NCI-H1436 treated with DMSO at 0.1 percent for 48 hours (cell line): Measurements from ENCODE around the gene MARCHF2.
A peak's percentile ranks its signal among the peaks of the same experiment; 100 is the strongest.
"Not testable (repeated sequence)": the region's sequence is repeated elsewhere in the genome, so short reads cannot be mapped to it uniquely, and the experiment has no call there.

ENCODE experiments used
- DNase-seq: peaks from one replicate; lab custom pipeline; 2025; lab: John Stamatoyannopoulos, UW

The MARCHF2 gene

DNA sequence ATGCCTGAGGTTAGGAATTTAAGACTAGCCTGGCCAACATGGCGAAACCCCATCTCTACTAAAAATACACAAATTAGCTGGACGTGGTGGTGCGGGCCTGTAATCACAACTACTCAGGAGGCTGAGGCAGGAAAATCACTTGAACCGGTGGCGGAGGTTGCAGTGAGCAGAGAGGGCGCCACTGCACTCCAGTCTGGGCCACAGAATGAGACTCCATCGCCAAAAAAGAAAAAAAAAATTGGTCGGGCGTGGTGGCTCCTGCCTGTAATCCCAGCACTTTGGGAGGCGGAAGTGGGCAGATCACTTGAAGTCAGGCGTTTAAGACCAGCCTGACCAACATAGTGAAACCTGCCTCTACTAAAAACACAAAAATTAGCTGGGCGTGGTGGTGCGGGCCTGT, 2.4 kb upstream of the MARCHF2 start:
- DNase-seq: not testable (repeated sequence)

DNA sequence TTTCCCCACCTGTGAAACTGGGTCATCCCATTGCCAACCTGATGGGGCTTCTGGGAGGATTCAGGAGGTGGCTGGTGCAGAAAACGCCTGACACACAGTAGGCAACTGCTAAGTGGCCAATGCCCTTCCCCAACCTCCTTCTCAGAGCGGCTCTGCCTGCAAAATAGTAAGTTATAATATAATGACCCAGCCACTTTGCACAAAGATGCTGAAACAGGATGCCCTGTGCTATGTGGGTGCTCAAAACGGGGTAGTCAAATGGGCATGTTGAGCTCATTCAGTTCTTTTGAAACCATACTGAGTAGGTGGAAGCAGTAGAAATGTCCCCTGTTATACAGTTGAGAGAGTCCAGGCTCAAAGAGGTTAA, 507 bp downstream of the MARCHF2 start:
- DNase-seq: no peak

- no peak for DNase-seq
Measured at GRCh38 chr19:8416796-8417195, 3.7 kb downstream of the MARCHF2 start.

DNA sequence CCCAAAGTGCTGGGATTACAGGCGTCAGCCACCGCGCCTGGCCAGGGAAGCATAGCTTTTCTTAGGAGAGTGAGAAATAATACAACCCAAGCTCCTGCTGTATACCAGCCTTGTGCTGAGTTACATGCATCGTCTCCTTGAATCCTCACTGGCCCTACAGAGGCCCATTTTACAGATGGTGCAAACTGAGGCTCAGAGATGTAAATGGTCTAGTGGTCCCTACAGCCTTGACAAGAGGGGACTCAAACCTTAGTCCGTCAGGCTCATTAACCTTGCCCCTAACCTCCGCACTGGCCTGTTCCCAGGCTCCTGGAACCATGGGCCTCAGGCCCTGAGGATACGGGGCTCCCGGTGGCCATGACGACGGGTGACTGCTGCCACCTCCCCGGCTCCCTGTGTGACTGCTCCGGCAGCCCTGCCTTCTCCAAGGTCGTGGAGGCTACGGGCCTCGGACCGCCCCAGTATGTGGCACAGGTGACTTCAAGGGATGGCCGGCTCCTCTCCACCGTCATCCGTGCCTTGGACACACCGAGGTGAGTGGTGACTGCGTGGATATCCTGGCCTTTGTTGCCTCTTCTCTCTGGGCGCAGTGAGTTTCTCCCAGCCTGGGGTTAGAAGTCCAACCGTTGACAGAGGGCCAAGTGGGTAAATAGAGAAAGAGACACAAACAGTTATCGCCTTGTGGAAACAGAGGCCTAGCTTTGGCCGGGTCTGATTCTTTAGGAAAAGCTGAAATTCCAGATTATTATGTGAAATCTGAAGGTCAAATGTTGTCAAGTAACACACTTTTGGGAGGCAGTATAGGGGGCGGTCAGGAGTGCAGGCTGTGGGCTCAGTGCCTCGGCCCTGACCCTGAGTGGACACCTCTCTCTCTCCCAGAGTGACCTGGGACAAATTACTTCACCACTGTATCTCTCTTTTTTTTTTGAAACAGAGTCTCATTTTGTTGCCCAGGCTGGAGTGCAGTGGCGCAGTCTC, 8.7 kb downstream of the MARCHF2 start:
- no peak for DNase-seq

GRCh38 chr19:8423817-8424223, 10.7 kb downstream of the MARCHF2 start:
- no peak for DNase-seq

GRCh38 chr19:8425331-8425730, 12.2 kb downstream of the MARCHF2 start:
- DNase-seq: not testable (repeated sequence)

GRCh38 chr19:8426283-8426682, 13.2 kb downstream of the MARCHF2 start:
- no peak for DNase-seq

DNA sequence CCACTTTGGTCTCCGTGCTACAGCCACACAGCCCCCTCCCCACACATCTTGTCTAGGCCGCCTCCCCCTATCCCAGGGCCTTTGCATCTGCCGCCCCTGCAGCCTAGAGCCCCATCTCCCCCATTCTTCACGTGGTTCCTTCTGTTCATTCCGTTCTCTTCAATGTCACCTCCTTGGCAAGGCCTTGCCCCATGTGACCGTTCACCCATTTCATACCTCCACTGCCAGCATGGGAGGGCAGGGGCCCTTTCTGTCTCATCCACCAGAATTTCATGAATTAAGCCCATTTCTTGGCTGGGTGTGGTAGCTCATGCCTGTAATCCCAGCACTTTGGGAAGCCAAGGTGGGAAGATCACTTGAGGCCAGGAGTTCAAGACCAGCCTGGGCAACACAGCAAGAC, 15.9 kb downstream of the MARCHF2 start:
- no peak for DNase-seq

DNA sequence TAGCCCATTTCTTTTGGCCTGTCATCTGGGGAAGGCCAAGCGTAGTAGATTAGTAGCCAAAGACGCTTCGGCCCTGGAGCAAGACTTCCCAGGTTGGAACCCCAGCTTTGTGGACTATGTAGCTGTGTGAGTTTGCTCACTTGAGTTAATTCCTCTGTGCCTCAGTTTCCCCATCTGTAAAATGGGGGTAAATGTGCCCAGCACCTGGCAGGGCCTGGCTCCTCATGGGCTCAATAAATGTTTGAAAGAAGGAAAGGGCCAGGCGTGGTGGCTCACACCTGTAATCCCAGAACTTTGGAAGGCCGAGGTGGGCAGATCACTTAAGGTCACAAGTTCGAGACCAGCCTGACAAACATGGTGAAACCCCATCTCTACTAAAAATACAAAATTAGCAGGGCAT, 16.7 kb downstream of the MARCHF2 start:
- no peak for DNase-seq

DNA sequence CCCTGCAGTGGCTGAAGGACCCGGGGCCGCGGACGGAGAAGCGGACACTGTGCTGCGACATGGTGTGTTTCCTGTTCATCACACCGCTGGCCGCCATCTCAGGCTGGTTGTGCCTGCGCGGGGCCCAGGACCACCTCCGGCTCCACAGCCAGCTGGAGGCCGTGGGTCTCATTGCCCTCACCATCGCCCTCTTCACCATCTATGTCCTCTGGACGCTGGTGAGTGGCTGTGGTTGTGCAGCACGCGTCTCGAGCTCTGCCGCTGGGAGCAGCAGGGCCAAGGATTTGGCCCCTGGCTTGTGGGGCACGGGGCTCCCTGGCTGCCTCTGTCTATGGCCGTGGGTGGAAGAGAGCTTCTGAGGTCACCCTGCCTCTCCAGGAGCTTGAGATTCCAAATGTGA, 17.5 kb downstream of the MARCHF2 start:
- DNase-seq: no peak

DNA sequence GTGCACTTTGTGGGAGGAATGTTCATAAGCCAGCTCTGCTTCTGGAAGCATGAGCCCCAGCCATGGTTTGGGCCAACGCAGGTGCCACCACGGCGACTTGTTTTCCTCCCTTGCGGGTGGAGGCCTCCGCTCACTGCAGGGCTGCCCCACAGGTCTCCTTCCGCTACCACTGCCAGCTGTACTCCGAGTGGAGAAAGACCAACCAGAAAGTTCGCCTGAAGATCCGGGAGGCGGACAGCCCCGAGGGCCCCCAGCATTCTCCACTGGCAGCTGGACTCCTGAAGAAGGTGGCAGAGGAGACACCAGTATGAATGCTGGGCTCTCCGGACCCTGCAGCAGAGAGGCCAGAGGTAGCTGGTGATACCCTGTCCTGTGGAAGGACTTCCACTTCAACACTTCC, 25.1 kb downstream of the MARCHF2 start:
- DNase-seq: no peak

DNA sequence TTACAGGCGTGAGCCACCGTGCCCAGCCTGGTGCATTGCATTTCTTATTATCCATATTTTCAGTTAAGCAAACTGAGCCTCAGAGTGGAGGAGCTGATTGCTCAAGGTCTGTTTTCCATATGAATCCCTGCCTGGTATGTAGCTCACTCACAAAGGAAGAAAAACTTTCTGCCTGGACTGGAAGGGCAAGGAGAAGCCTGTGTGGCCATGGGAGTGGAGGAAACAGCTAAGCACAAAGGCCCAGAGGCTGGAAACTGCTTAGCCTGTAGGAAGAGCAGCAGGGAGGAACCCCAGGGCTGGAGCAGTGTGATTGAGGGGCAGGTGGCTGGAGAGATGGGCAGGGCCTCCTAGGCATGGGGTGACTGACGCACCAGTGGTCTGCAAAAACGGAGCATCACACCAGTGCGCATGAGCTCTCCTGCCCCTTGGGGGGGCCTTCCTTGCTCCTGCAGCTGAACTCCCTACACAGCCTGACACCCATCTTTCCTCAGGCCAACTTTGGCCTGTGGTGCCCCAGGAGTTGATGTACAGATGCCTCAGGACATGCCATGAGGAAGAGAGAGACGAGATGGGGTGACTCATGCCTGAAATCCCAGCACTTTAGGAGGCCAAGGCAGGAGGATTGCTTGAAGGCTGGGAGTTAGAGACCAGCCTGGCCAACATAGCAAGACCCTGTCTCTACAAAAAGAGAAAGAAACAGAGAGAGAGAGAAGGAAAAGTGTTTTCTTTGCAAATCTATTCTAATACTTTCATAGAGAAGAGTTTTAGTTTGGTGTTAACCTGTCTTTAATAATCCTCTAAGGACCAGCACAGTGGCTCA, 28.8 kb downstream of the MARCHF2 start:
- no peak for DNase-seq

GRCh38 chr19:8444140-8444676, 31.1 kb downstream of the MARCHF2 start:
- DNase-seq: not testable (repeated sequence)

DNA sequence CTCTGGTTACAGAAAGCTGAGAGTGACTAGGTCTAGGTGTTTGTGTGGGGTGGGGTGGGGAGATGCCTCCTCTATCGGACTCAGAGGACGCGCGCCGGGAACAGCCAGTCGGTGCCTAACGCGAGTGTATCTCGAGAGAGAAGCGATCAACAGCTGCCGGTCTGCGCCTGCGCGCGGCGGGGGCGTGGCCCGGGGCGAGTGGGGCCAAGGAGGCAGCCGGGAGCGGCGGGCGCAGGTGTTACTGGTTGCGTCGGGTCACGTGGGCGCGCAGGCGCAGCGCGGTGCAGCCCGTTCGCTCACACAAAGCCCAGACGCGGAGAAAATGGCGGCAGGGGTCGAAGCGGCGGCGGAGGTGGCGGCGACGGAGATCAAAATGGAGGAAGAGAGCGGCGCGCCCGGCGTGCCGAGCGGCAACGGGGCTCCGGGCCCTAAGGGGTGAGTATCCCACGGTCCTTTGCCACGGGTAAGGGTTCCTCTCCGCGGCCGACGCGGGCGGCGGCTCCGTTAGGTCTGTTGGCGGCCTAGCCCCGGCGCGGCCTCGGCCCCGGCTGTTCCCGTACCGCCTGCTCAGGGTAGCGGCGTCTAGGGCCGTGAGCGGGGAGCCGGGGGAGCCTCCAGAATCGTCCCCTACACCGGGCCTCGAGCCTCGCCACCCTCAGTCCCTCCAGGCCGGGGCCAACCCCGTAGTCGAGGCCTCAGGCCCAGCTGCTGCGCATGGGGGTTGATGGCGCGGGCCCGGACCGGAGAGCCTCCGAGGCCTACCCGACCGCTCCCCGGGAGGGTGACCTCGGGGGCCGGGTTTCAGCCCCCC, 31.8 kb downstream of the MARCHF2 start, which contains the start of gene HNRNPM:
Gene HNRNPM, plus strand, starts transcription at position 299 of the 811 bp plus-strand sequence. Its CDS starts 24 bp downstream, at position 323.
- DNase-seq: peak; percentile 85

GRCh38 chr19:8445488-8446001, 32.4 kb downstream of the MARCHF2 start:
- no peak for DNase-seq

- no peak for DNase-seq
Measured at GRCh38 chr19:8446061-8446709, 33.1 kb downstream of the MARCHF2 start.

GRCh38 chr19:8449830-8450229, 36.7 kb downstream of the MARCHF2 start:
- no peak for DNase-seq

GRCh38 chr19:8451377-8451776, 38.3 kb downstream of the MARCHF2 start:
- no peak for DNase-seq

GRCh38 chr19:8451885-8452284, 38.8 kb downstream of the MARCHF2 start:
- DNase-seq: no peak

GRCh38 chr19:8452446-8453123, 39.5 kb downstream of the MARCHF2 start:
- no peak for DNase-seq
